Measurements from ENCODE around the gene USP6NL. TPM values are rescaled to one million over a fixed set of nuclear protein-coding genes. Genes with fewer than 3 reads are reported as not detected.

The USP6NL gene
- total and polyA plus RNA-seq, 2 of the 13 experiments (the other 11 are each of a cell fraction or from before 2014, with no cell fraction given): 10.5 to 22.9 TPM

GRCh38 chr10:11555556-11555955 lies 55.9 kb downstream of the USP6NL start:
- BruUV-seq (replicated peaks): no TSS peak
- in situ Hi-C loops (cut with HindIII; ENCODE audit: extremely low pct_ligation_motif_present, low pct_unique_long_range_greater_than_20kb) (no loop called here), intact Hi-C loops (cut with micrococcal nuclease; ENCODE audit: unreplicated experiment) (no loop called here)
- Histone ChIP-seq H3K9ac (ENCODE audit: insufficient read depth, low read depth, low read length) (no peak overlapping the region), H3K9me3 (ENCODE audit: low read length) (no peaks in the 10 kb centered on the region), H3K4me1 (ENCODE audit: insufficient read depth, low read length) (peaks cover 35% of the 10 kb centered on the region), H3K27me3 (ENCODE audit: control insufficient read depth in 1 of 2, insufficient read depth in 2 of 2, low read length in 2 of 2) (no peaks in the 10 kb centered on the region), H3K27ac (ENCODE audit: extremely low read length, insufficient read depth, low read length) (no peak overlapping the region), H2AFZ (ENCODE audit: low read length) (no peak overlapping the region), H3K79me2 (ENCODE audit: insufficient read depth, low read length) (peaks cover 89% of the 10 kb centered on the region), H3K4me3 (replicated peaks in 1 of 3; ENCODE audit: insufficient read depth in 1 of 3, low read depth in 2 of 3, low read length in 3 of 3) (no peak overlapping the region), H3K4me2 (ENCODE audit: low read depth, low read length) (no peak overlapping the region), H3K36me3 (replicated peaks in 1 of 2; ENCODE audit: control insufficient read depth in 1 of 2, insufficient read depth in 2 of 2, low read length in 2 of 2) (no peaks in the 10 kb centered on the region), H4K20me1 (ENCODE audit: insufficient read depth, low read length) (peaks cover 5% of the 10 kb centered on the region; the same call in 1 of the 2 replicates)
- no peak for FAIRE-seq
- CTCF ChIA-PET (ENCODE audit: low intra/inter-chr PET ratio, low total read pairs): no interaction called here
- TF ChIP-seq ZNF317 (CRISPR knock-in tag; IDR thresholded peaks at IDR 0.05): peak; percentile 96
- no peak for TF ChIP-seq ARNTL (CRISPR knock-in tag; IDR thresholded peaks at IDR 0.05)
- no peak for DNase-seq (ENCODE audit: low spot score)
- ATAC-seq: no peak
- POLR2A ChIA-PET: no interaction called here

GRCh38 chr10:11553773-11554381 lies 57.6 kb downstream of the USP6NL start:
- ATAC-seq (no peak), DNase-seq (ENCODE audit: low spot score) (no peak), FAIRE-seq (no peak)
- POLR2A ChIA-PET: interaction anchor here (0.6 kb wide), 1 partner anchor 8 kb away, joined by 3 read pairs; no protein-coding TSS in a partner anchor
- H3K27ac ChIP-seq (ENCODE audit: extremely low read length, insufficient read depth, low read length): no peak overlapping the region
- no peak overlapping the region for H3K4me3 ChIP-seq (replicated peaks in 1 of 3; ENCODE audit: insufficient read depth in 1 of 3, low read depth in 2 of 3, low read length in 3 of 3)
- peaks cover 28% of the 10 kb centered on the region for H3K4me1 ChIP-seq (ENCODE audit: insufficient read depth, low read length)
- H3K4me2 ChIP-seq (ENCODE audit: low read depth, low read length): no peak overlapping the region
- H4K20me1 ChIP-seq (ENCODE audit: insufficient read depth, low read length): no peaks in the 10 kb centered on the region; the same call in 1 of the 2 replicates
- no TSS peak for BruUV-seq (replicated peaks)
- 84% methylated on average over 6 of the region's 6 CpGs for WGBS (ENCODE audit: low lambda C conversion rate)
- no peaks in the 10 kb centered on the region for H3K27me3 ChIP-seq (ENCODE audit: control insufficient read depth in 1 of 2, insufficient read depth in 2 of 2, low read length in 2 of 2)
- peaks cover 84% of the 10 kb centered on the region for H3K79me2 ChIP-seq (ENCODE audit: insufficient read depth, low read length)
- no peaks in the 10 kb centered on the region for H3K9me3 ChIP-seq (ENCODE audit: low read length)
- H3K36me3 ChIP-seq (replicated peaks in 1 of 2; ENCODE audit: control insufficient read depth in 1 of 2, insufficient read depth in 2 of 2, low read length in 2 of 2): no peaks in the 10 kb centered on the region
- CTCF ChIA-PET (ENCODE audit: low intra/inter-chr PET ratio, low total read pairs): no interaction called here
- in situ Hi-C loops (cut with HindIII; ENCODE audit: extremely low pct_ligation_motif_present, low pct_unique_long_range_greater_than_20kb): no loop called here
- no peak overlapping the region for H3K9ac ChIP-seq (ENCODE audit: insufficient read depth, low read depth, low read length)
- no peak overlapping the region for H2AFZ ChIP-seq (ENCODE audit: low read length)
- intact Hi-C loops (cut with micrococcal nuclease; ENCODE audit: unreplicated experiment): no loop called here
- no peak for TF ChIP-seq MAFF (IDR thresholded peaks at IDR 0.05; ENCODE audit: low read depth, low read length)
- TF ChIP-seq WIZ (CRISPR knock-in tag; IDR thresholded peaks at IDR 0.05): no peak
- no peak for TF ChIP-seq MTA1 (CRISPR knock-in tag; IDR thresholded peaks at IDR 0.05; ENCODE audit: borderline replicate concordance)
- TF ChIP-seq ZNF432 (CRISPR knock-in tag; IDR thresholded peaks at IDR 0.05; ENCODE audit: borderline replicate concordance): no peak
- TF ChIP-seq ZNF263 (CRISPR knock-in tag; IDR thresholded peaks at IDR 0.05): no peak
- TF ChIP-seq JUND (CRISPR knock-in tag; IDR thresholded peaks at IDR 0.05): no peak
- TF ChIP-seq ELF3 (CRISPR knock-in tag; IDR thresholded peaks at IDR 0.05): no peak
- TF ChIP-seq SRSF1 (optimal IDR thresholded peaks at IDR 0.05; ENCODE audit: low read depth, low read length): no peak
- TF ChIP-seq GATA4 (IDR thresholded peaks at IDR 0.05; ENCODE audit: borderline replicate concordance, low read depth): no peak
- no peak for TF ChIP-seq SSRP1 (CRISPR knock-in tag; IDR thresholded peaks at IDR 0.05)
- no peak for TF ChIP-seq HNF1A (IDR thresholded peaks at IDR 0.05; ENCODE audit: low read depth)
- TF ChIP-seq HNF1A (CRISPR knock-in tag; IDR thresholded peaks at IDR 0.05; ENCODE audit: borderline replicate concordance): no peak
- no peak for TF ChIP-seq KLF15 (CRISPR knock-in tag; IDR thresholded peaks at IDR 0.05; ENCODE audit: borderline replicate concordance)
- no peak for TF ChIP-seq AGO1 (IDR thresholded peaks at IDR 0.05; ENCODE audit: low read depth, low read length, poor library complexity, severe bottlenecking)
- TF ChIP-seq ZNF605 (CRISPR knock-in tag; IDR thresholded peaks at IDR 0.05): no peak

Measured in HepG2 (cell line).